ENCODE data around the gene TMEM178B. TPM values are rescaled to one million over a fixed set of nuclear protein-coding genes. Genes with fewer than 3 reads are reported as not detected.

Gene TMEM178B
- total and polyA plus RNA-seq, 2 of the 13 experiments (the other 11 are each of a cell fraction or from before 2014, with no cell fraction given): 0.01 to 0.02 TPM

DNA sequence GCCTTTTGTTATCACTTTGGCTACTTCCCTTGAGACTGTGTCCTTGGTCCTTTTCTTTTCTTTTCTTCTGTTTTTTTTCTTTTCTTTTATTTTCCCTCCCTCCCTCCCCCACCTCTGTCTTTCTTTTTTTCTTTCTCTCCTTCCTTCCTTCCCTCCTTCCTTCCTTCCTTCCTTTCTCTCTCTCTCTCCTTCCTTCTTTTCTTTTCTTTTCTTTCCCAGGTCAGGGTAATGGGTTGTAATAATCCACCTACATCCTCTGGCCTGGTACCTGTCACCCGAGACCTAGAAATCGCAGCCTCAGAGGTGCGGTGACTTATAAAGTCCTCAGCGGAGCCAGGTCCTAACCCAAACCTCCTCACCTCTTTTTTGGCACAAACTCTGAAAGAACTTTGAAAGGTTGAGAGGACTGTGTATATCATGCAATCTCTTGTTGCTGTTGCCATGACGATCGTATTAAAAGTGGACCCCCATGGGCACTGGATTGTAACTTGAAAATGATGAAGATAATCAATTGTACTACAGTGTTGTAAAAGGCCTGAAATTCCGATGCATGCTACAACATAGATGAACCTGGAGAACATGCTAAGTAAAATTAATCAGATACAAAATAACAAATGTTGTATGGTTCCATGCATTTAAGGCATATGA lies 336.6 kb downstream of the TMEM178B start:
- Histone ChIP-seq H3K4me3 (replicated peaks in 1 of 3; ENCODE audit: insufficient read depth in 1 of 3, low read depth in 2 of 3, low read length in 3 of 3) (no peak overlapping the region), H4K20me1 (ENCODE audit: insufficient read depth, low read length) (no peaks in the 10 kb centered on the region), H3K4me1 (ENCODE audit: insufficient read depth, low read length) (no peaks in the 10 kb centered on the region), H3K27ac (ENCODE audit: extremely low read length, insufficient read depth, low read length) (no peak overlapping the region), H3K79me2 (ENCODE audit: insufficient read depth, low read length) (no peaks in the 10 kb centered on the region), H3K27me3 (ENCODE audit: control insufficient read depth in 1 of 2, insufficient read depth in 2 of 2, low read length in 2 of 2) (peaks cover 0 to 13% of the 10 kb centered on the region in 2 experiments; a peak in 2 of 5 replicates), H3K9ac (ENCODE audit: insufficient read depth, low read depth, low read length) (no peak overlapping the region), H3K4me2 (ENCODE audit: low read depth, low read length) (no peak overlapping the region), H2AFZ (ENCODE audit: low read length) (no peak overlapping the region), H3K9me3 (ENCODE audit: low read length) (no peaks in the 10 kb centered on the region), H3K36me3 (replicated peaks in 1 of 2; ENCODE audit: control insufficient read depth in 1 of 2, insufficient read depth in 2 of 2, low read length in 2 of 2) (no peaks in the 10 kb centered on the region)
- ATAC-seq: no peak
- FAIRE-seq: no peak
- 45% methylated on average over 7 of the region's 7 CpGs for WGBS (ENCODE audit: low lambda C conversion rate)
- no peak for DNase-seq (ENCODE audit: low spot score)
- in situ Hi-C loops (cut with HindIII; ENCODE audit: extremely low pct_ligation_motif_present, low pct_unique_long_range_greater_than_20kb) (no loop called here), intact Hi-C loops (cut with micrococcal nuclease; ENCODE audit: unreplicated experiment) (no loop called here)
- POLR2A ChIA-PET: no interaction called here
- BruUV-seq (replicated peaks): no TSS peak
- TF ChIP-seq, protein P1, sequence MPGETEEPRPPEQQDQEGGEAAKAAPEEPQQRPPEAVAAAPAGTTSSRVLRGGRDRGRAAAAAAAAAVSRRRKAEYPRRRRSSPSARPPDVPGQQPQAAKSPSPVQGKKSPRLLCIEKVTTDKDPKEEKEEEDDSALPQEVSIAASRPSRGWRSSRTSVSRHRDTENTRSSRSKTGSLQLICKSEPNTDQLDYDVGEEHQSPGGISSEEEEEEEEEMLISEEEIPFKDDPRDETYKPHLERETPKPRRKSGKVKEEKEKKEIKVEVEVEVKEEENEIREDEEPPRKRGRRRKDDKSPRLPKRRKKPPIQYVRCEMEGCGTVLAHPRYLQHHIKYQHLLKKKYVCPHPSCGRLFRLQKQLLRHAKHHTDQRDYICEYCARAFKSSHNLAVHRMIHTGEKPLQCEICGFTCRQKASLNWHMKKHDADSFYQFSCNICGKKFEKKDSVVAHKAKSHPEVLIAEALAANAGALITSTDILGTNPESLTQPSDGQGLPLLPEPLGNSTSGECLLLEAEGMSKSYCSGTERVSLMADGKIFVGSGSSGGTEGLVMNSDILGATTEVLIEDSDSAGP (CRISPR knock-in tag; IDR thresholded peaks at IDR 0.05; ENCODE audit: borderline replicate concordance): no peak
- no peak for TF ChIP-seq ZNF800 (CRISPR knock-in tag; IDR thresholded peaks at IDR 0.05)
- no peak for TF ChIP-seq CHD4 (IDR thresholded peaks at IDR 0.05; ENCODE audit: borderline replicate concordance, low read length)
- TF ChIP-seq KLF12 (CRISPR knock-in tag; IDR thresholded peaks at IDR 0.05; ENCODE audit: borderline replicate concordance): no peak
- no peak for TF ChIP-seq DNMT1 (CRISPR knock-in tag; IDR thresholded peaks at IDR 0.05)
- no peak for TF ChIP-seq SIN3A (IDR thresholded peaks at IDR 0.05; ENCODE audit: borderline replicate concordance, low read depth, low read length)
- TF ChIP-seq YEATS4 (CRISPR knock-in tag; IDR thresholded peaks at IDR 0.05; ENCODE audit: borderline replicate concordance): no peak
- TF ChIP-seq ZNF20 (CRISPR knock-in tag; IDR thresholded peaks at IDR 0.05): no peak
- no peak for TF ChIP-seq ZNF160 (CRISPR knock-in tag; IDR thresholded peaks at IDR 0.05)
- no peak for TF ChIP-seq ZNF605 (CRISPR knock-in tag; IDR thresholded peaks at IDR 0.05)
- CTCF ChIA-PET (ENCODE audit: low intra/inter-chr PET ratio, low total read pairs): no interaction called here

Measured in HepG2 (cell line).